Karpas-422 (cell line): Measurements from ENCODE around the gene NEUROG2. TPM values are rescaled to one million over a fixed set of nuclear protein-coding genes. Genes with fewer than 3 reads are reported as not detected.

Experiments used
- DNase-seq: peaks from one replicate; pipeline ENCODE4 v3.0.0-alpha.2; 2015
- H2AFZ ChIP-seq: fragments of 200-600 bp; sonication (generic); 2 replicates; pipeline ENCODE4 v1.6.1; 2014; ENCODE audit warnings: antibody characterized with exemption, low read length, mixed read lengths
- H3K27ac ChIP-seq: fragments of 200-600 bp; sonication (generic); 2 replicates; pipeline ENCODE4 v1.5.1; 2014; ENCODE audit warnings: mild to moderate bottlenecking, low read length, moderate library complexity
- H3K27me3 ChIP-seq: fragments of 200-600 bp; sonication (generic); 2 replicates; pipeline ENCODE4 v1.6.1; 2014; ENCODE audit warnings: low read length, mixed read lengths
- H3K36me3 ChIP-seq: fragments of 200-600 bp; sonication (generic); 2 replicates; pipeline ENCODE4 v1.6.1; 2014; ENCODE audit warnings: low read length, mixed read lengths; ENCODE audit not compliant: insufficient read depth
- H3K4me1 ChIP-seq: fragments of 200-600 bp; sonication (generic); 2 replicates; pipeline ENCODE4 v1.6.1; 2014; ENCODE audit warnings: mild to moderate bottlenecking, low read length, mixed read lengths
- H3K4me2 ChIP-seq: fragments of 200-600 bp; sonication (generic); 2 replicates; pipeline ENCODE4 v1.6.1; 2014; ENCODE audit warnings: low read length, low read depth, mild to moderate bottlenecking; ENCODE audit not compliant: poor library complexity, severe bottlenecking
- H3K4me3 ChIP-seq: fragments of 200-600 bp; sonication (generic); 2 replicates; pipeline ENCODE4 v1.5.1; 2014; ENCODE audit warnings: mild to moderate bottlenecking, antibody characterized with exemption, low read length, mixed read lengths
- H3K79me2 ChIP-seq: fragments of 200-600 bp; sonication (generic); 2 replicates; pipeline ENCODE4 v1.6.1; 2014; ENCODE audit warnings: mild to moderate bottlenecking, low read length, mixed read lengths
- H3K9ac ChIP-seq: fragments of 200-600 bp; sonication (generic); 2 replicates; pipeline ENCODE4 v1.6.0; 2014; ENCODE audit warnings: low read length
- H3K9me2 ChIP-seq: fragments of 200-600 bp; sonication (generic), shearing (Covaris generic); replicated peaks from 2 replicates; pipeline ENCODE4 v1.6.0; 2014; ENCODE audit warnings: mild to moderate bottlenecking, low read length, moderate library complexity; ENCODE audit not compliant: insufficient read depth
- H3K9me3 ChIP-seq: fragments of 300-700, 200-600 bp; sonication (generic); 2 replicates; pipeline ENCODE4 v1.6.1; 2014; ENCODE audit warnings: low read length, mixed read lengths
- H4K20me1 ChIP-seq: fragments of 200-600 bp; sonication (generic); 2 replicates; pipeline ENCODE4 v1.6.1; 2014; ENCODE audit warnings: mild to moderate bottlenecking, antibody characterized with exemption, low read length, low read depth; ENCODE audit not compliant: insufficient read depth
- total RNA-seq: library from RNA; depleted of rRNA; stranded (reverse); fragments of >200 nt; shearing (Covaris generic); gene quantifications from 2 replicates; pipeline ENCODE4 v1.2.3, GENCODE V29; 2014; ENCODE audit warnings: low replicate concordance

NEUROG2 gene
- total RNA-seq, 1 experiment from 2014 or later, result 5.1 TPM

- H3K9me3 ChIP-seq, result no peaks in the 10 kb centered on the region
- H3K9ac ChIP-seq, result no peak overlapping the region
- no peaks in the 10 kb centered on the region for H3K27me3 ChIP-seq
- no peaks in the 10 kb centered on the region for H3K79me2 ChIP-seq
- H3K4me2 ChIP-seq, result no peak overlapping the region
- no peak overlapping the region for H3K27ac ChIP-seq
- no peak overlapping the region for H2AFZ ChIP-seq
- no peaks in the 10 kb centered on the region; the same call in 1 of the 2 replicates for H4K20me1 ChIP-seq
- DNase-seq, result no peak
- H3K4me1 ChIP-seq, result peaks cover 59% of the 10 kb centered on the region
- H3K9me2 ChIP-seq, result no peaks in the 10 kb centered on the region
- H3K36me3 ChIP-seq, result no peaks in the 10 kb centered on the region
- H3K4me3 ChIP-seq, result no peak overlapping the region
These were observed 2.7 kb upstream of the NEUROG2 start for GRCh38 chr4:112518675-112519074.

DNA sequence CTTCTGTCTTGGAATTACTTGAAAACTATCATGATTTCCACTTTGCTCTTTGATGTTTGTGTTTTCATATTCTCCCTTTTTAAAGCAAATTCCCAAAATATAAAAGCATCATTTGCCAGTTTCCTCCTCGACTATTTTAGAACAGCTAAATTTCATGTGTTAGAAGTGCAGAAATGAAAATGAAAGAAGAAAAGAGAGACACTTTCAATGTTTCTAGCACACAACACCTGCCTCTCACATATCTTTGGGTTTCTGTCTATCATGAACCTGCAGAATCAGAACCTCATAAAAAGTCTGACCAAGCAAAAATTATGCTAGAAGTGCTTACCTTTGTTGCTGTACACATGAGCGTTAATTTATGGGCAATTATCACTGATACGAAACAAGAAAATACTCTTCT is 1.9 kb upstream of the NEUROG2 start:
- H3K4me1 ChIP-seq, result peaks cover 57% of the 10 kb centered on the region
- H3K9me3 ChIP-seq, result no peaks in the 10 kb centered on the region
- no peak overlapping the region for H3K27ac ChIP-seq
- H3K4me2 ChIP-seq, result peak overlapping the region; percentile 93
- peak; percentile 37 for DNase-seq
- H3K27me3 ChIP-seq, result no peaks in the 10 kb centered on the region
- peak overlapping the region; percentile 78 for H3K4me3 ChIP-seq
- H3K9ac ChIP-seq, result 0 out of 2 replicates have a peak overlapping the region, but pooled peaks have one; percentile 6
- no peak overlapping the region for H2AFZ ChIP-seq
- no peaks in the 10 kb centered on the region for H3K79me2 ChIP-seq
- H3K9me2 ChIP-seq, result no peaks in the 10 kb centered on the region
- no peaks in the 10 kb centered on the region; the same call in 1 of the 2 replicates for H4K20me1 ChIP-seq
- H3K36me3 ChIP-seq, result no peaks in the 10 kb centered on the region

GRCh38 chr4:112517067-112517634 is 1.2 kb upstream of the NEUROG2 start:
- Histone ChIP-seq H3K79me2 (no peaks in the 10 kb centered on the region), H3K27ac (no peak overlapping the region), H3K4me3 (peak overlapping the region; percentile 78), H3K4me1 (peaks cover 49% of the 10 kb centered on the region), H2AFZ (peak overlapping the region; percentile 8; the same call in 1 of the 2 replicates), H3K9me2 (no peaks in the 10 kb centered on the region), H4K20me1 (no peaks in the 10 kb centered on the region; the same call in 1 of the 2 replicates), H3K27me3 (no peaks in the 10 kb centered on the region), H3K9ac (peak overlapping the region; percentile 74), H3K36me3 (no peaks in the 10 kb centered on the region), H3K9me3 (no peaks in the 10 kb centered on the region), H3K4me2 (peak overlapping the region; percentile 93)
- peak; percentile 67 for DNase-seq

DNA sequence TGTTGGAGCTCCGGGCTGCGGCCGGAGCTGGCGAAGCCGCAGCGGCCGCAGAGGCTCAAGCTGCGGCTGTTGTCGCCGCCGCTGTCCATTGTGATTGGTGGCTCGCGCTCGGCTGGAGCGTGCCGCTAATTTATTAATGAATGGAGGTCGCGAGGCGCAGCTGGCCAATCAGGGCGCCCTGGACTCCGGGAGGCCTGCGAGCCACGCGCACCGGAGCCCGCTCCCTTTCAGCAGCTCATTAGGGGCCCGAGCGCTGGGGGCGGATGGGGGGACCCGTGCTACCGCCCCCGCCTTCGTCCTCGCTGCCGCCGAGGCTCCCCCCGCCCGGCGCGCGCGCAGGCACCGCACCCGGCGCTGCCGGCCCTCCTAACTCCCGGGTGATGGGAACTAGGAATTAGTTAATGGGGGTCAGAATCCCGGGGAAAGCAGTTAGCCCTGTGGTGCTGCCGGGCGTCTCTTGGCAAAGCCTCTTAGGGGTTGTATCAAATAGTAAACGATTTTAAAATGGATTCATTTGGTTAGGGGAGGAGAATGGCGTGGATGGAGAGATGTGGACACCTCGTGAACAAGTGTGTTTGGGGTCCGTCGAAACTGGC is 589 bp upstream of the NEUROG2 start:
- no peaks in the 10 kb centered on the region for H3K27me3 ChIP-seq

GRCh38 chr4:112515198-112516065 is 548 bp downstream of the NEUROG2 start:
- H3K27ac ChIP-seq, result no peak overlapping the region
- H3K9me3 ChIP-seq, result no peaks in the 10 kb centered on the region
- peaks cover 53% of the 10 kb centered on the region for H3K4me1 ChIP-seq
- H3K36me3 ChIP-seq, result no peaks in the 10 kb centered on the region
- no peaks in the 10 kb centered on the region for H3K9me2 ChIP-seq
- no peaks in the 10 kb centered on the region for H3K79me2 ChIP-seq
- peak overlapping the region; percentile 93 for H3K4me2 ChIP-seq
- H3K4me3 ChIP-seq, result peak overlapping the region; percentile 78
- DNase-seq, result peak; percentile 88
- peak overlapping the region; percentile 74 for H3K9ac ChIP-seq
- H3K27me3 ChIP-seq, result no peaks in the 10 kb centered on the region
- no peaks in the 10 kb centered on the region for H4K20me1 ChIP-seq
- H2AFZ ChIP-seq, result peak overlapping the region; percentile 94

More for the DNA sequence above, 589 bp upstream of the NEUROG2 start:
- Histone ChIP-seq H4K20me1 (no peaks in the 10 kb centered on the region), H3K4me1 (peaks cover 49% of the 10 kb centered on the region), H3K9me3 (no peaks in the 10 kb centered on the region), H3K4me3 (peak overlapping the region; percentile 78), H3K36me3 (no peaks in the 10 kb centered on the region), H3K79me2 (no peaks in the 10 kb centered on the region), H3K9ac (peak overlapping the region; percentile 74), H3K27ac (no peak overlapping the region), H3K9me2 (no peaks in the 10 kb centered on the region), H2AFZ (peak overlapping the region; percentile 8), H3K4me2 (peak overlapping the region; percentile 93)
- DNase-seq, result peak; percentile 85

GRCh38 chr4:112514647-112515197 is 1.3 kb downstream of the NEUROG2 start:
- Histone ChIP-seq H3K9ac (peak overlapping the region; percentile 74), H3K4me1 (peaks cover 59% of the 10 kb centered on the region), H3K36me3 (no peaks in the 10 kb centered on the region), H3K4me2 (peak overlapping the region; percentile 93), H3K27me3 (no peaks in the 10 kb centered on the region), H2AFZ (peak overlapping the region; percentile 94), H3K79me2 (no peaks in the 10 kb centered on the region), H3K9me2 (no peaks in the 10 kb centered on the region), H3K27ac (no peak overlapping the region), H3K4me3 (peak overlapping the region; percentile 78), H4K20me1 (no peaks in the 10 kb centered on the region), H3K9me3 (no peaks in the 10 kb centered on the region)
- peak; percentile 77 for DNase-seq

DNA sequence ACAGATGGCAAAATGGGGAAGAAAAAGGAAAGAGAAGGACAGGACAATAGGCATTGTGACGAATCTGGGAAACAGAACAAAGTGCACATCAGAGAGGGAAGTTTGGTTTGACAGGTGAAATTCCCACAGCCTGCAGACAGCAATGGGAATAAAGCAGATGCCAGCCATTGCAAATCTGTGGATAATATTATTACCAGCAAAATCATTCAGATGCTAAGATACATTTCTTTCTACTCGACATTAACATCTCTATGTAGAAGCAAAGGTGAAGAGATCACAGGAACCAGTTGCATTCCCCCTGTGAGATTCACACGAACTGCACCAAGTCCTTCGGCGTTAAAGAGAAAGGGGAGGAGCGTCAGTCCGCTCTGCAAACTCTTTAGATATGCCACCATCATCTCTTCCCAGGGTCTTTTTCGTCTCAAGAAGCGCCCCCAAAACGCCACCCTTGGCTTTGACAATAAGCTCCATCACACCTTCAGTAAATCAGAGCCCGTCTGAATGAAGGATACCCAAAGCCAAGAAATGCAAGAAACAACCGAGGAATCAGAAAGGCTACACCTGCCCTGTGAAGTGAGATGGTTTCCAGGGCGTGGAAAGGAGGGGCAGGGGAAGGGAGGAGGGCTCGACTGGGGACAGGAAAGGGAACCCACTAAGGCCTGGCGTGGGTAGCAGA is 1.9 kb downstream of the NEUROG2 start:
- Histone ChIP-seq H3K27me3 (no peaks in the 10 kb centered on the region), H3K79me2 (no peaks in the 10 kb centered on the region), H3K36me3 (no peaks in the 10 kb centered on the region), H3K4me3 (peak overlapping the region; percentile 78), H3K9me3 (no peaks in the 10 kb centered on the region), H2AFZ (peak overlapping the region; percentile 94), H3K9ac (peak overlapping the region; percentile 74), H4K20me1 (no peaks in the 10 kb centered on the region), H3K4me1 (peaks cover 62% of the 10 kb centered on the region), H3K9me2 (no peaks in the 10 kb centered on the region), H3K4me2 (peak overlapping the region; percentile 93), H3K27ac (no peak overlapping the region)
- DNase-seq, result peak; percentile 71
